GM12872 (cell line): ENCODE data around the gene SLC22A23.

Source experiments
- CTCF ChIP-seq: IDR thresholded peaks from 3 replicates; pipeline ENCODE4 v1.5.1; 2011; ENCODE audit warnings: low read depth, mild to moderate bottlenecking, low read length, moderate library complexity; ENCODE audit not compliant: insufficient read depth

The SLC22A23 gene

GRCh38 chr6:3305831-3306230, 151.0 kb downstream of the SLC22A23 start:
- no peak for TF ChIP-seq CTCF

GRCh38 chr6:3305216-3305565, 151.7 kb downstream of the SLC22A23 start:
- TF ChIP-seq CTCF: no peak

DNA sequence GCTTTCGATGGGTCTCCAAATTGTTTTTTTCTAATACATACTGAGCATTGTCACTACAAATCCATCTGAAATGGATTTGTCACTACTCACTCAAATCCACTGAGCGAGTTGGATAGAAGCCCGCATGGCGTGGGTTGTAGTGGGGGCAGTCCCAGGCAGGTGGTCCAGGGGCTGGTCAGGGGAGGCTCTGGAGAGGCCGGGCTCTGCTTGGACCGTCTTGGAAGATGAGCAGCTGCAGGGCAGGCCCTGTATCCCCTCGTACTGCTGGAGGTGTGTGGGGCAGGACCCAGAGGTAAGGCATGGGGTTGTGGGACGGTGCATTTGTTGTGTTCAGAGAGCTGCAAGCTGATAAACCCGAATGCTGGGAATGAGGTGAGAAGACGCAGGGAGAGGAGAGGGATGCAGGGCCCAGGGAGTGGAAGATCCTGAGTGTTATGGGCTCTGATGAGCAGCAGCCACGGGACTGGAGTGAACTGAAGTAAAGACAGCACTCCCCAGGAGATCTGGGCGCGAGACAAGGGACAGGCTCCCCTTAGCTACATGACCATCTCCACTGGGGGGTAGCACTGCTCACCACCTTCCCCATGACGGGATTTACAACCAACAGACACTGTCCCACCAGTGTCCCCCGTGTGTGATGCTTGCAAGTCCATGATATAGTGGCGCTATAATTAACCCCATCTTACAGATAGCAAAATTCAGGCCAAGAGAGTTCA, 152.2 kb downstream of the SLC22A23 start:
- no peak for TF ChIP-seq CTCF

GRCh38 chr6:3303795-3304411, 152.9 kb downstream of the SLC22A23 start:
- no peak for TF ChIP-seq CTCF

GRCh38 chr6:3301506-3301905, 155.3 kb downstream of the SLC22A23 start:
- TF ChIP-seq CTCF: no peak

DNA sequence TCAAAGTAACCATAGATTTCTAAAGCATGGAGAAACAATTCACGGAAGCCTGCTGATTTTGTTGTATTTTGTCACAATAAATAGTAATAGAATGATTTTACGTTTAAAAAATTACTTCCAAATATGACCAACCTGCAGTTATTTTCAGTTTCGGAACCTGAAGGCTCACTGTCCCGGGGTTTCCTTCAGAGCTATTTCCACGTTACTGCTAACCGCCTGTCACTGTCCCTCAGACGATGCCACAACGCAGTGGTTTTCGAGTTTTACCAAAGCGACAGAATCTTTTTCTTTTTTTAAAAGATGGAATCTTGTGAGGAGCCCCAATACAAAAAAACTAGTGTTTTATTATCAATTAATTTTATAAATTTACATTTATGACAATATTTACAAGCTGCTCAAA, 157.6 kb downstream of the SLC22A23 start:
- no peak for TF ChIP-seq CTCF

DNA sequence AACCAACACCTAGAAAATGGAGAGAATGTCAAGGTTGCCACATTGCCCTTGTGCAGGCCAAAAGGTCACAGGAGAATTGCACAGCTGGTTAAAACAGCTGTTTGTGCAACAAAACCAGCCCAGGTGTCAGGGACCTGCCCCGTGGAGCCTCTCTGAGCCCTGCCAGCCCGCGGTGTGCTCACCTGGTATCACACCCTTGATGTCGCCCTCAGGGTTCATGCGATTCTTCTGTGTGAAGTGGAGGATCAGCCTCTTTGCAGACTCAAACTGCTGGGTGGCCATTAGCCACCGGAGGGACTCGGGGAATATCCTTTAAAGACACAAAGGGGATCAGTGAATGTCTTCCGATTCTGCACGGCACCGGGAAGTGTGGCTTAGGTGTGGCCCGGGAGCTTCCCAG, 158.9 kb downstream of the SLC22A23 start:
- TF ChIP-seq CTCF: no peak

DNA sequence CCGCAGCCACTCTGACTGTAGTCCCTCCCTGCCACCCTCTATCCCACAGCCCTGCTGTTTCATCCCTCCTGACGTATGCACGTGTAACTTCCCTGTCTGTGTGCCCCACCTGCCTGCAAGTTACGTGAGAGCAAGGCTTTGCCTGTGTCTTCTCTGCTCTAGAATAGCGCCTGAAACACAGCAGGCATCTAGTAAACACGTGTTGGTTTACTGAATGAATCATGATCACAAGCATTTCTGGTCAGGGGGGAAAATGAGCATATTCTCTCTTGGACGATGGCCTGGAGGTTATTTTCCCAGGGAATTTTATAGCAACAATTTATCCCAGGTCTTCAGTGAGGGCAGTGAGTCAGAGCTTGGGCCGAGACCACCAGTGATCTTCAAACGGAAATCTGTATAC, 159.8 kb downstream of the SLC22A23 start:
- TF ChIP-seq CTCF: no peak
